Glomerular endothelial cell (primary cell): ENCODE data around the gene FBXL22. TPM values are rescaled to one million over a fixed set of nuclear protein-coding genes. Genes with fewer than 3 reads are reported as not detected.

Source experiments
- DNase-seq: peaks from one replicate; pipeline ENCODE4 v3.0.0-alpha.2; 2011; ENCODE audit warnings: low read depth, low spot score; ENCODE audit errors: extremely low read depth
- total RNA-seq: library from RNA; depleted of rRNA; stranded (reverse); fragments of >200 nt; gene quantifications from 2 replicates; pipeline ENCODE4 v1.2.3, GENCODE V29; 2015

The FBXL22 gene, protein sequence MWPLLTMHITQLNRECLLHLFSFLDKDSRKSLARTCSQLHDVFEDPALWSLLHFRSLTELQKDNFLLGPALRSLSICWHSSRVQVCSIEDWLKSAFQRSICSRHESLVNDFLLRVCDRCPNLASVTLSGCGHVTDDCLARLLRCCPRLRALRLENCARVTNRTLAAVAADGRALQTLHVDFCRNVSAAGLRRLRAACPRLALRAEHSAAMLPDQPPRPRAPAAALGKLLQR
- total RNA-seq, result 0.10 and 0.12 TPM in 2 replicates

DNA sequence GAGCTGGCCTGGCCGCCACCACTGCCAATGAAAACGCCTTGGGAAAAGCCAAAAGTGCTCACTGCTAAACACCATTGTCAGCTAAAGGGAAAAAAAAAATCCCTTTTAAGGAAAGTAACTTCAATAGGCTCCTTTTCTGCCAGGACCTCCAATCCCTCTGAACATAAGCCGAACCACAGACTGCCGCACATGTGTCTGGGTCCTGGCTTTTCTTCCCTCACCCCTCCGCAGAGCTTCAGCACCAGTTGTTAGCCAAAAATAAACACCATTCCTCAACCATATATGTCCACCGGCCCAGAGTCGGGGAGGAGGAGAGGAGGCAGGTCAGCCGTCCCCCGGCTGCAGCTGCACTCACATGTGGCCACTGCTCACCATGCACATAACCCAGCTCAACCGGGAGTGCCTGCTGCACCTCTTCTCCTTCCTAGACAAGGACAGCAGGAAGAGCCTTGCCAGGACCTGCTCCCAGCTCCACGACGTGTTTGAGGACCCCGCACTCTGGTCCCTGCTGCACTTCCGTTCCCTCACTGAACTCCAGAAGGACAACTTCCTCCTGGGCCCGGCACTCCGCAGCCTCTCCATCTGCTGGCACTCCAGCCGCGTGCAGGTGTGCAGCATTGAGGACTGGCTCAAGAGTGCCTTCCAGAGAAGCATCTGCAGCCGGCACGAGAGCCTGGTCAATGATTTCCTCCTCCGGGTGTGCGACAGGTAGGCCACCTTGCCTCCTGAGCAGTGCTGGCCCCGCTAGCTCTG, at the start of gene FBXL22:
Gene FBXL22, plus strand, starts transcription at position 350 of the 753 bp plus-strand sequence. Its CDS starts 6 bp downstream, at position 356.
- DNase-seq, result no peak

- DNase-seq, result no peak
These were observed 45.8 kb upstream of the FBXL22 start for GRCh38 chr15:63551400-63551799.

- peak; percentile 65 for DNase-seq
These were observed 43.8 kb upstream of the FBXL22 start for GRCh38 chr15:63553388-63553791.

DNA sequence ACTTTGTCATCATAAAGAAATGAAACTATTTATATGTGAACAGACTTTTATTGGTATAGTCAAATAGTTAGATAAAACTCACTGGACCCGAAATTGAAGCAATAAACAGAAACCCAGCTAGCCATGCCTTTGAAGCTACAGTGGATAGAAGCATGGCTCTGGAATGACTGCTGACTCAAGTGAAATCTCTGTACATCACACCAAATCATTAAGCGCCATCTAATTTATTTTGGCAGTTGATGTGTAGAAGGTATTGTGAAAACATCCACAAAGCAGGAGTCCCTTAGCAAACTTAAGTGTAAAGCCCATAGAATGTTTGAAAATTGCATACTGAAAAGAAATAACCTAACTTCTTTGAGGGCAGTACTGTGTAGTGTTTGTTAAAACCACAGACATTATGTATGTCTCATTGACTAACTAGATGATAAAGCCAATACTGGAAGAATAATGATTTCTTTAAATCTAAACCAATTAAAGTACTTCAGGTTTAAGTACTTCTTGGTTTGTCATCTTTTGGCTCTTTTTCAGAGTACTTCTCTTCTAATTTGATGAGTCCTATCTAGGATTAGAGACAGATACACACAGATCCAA, 42.8 kb upstream of the FBXL22 start:
- DNase-seq, result no peak

GRCh38 chr15:63555507-63555906, 41.7 kb upstream of the FBXL22 start:
- no peak for DNase-seq

GRCh38 chr15:63556246-63556645, 40.9 kb upstream of the FBXL22 start:
- no peak for DNase-seq

DNA sequence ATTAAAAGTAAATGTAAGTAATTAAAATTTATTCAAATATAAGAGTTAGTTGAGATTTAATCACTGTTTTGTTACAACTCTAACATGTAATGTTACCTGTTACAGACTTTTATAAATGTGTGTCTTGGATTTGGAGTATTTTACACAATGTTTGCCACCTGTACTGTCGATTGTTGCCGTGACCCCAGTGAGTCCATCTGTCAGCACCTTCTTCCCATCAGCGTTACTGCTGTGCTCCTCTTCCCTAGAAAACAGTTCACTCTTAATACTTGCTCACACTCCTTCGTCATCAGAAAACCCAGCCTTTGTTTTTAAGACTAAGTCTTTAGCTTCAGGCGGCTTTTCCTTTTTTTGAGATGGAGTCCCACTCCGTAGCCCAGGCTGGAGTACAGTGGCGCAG, 40.5 kb upstream of the FBXL22 start:
- DNase-seq, result no peak

DNA sequence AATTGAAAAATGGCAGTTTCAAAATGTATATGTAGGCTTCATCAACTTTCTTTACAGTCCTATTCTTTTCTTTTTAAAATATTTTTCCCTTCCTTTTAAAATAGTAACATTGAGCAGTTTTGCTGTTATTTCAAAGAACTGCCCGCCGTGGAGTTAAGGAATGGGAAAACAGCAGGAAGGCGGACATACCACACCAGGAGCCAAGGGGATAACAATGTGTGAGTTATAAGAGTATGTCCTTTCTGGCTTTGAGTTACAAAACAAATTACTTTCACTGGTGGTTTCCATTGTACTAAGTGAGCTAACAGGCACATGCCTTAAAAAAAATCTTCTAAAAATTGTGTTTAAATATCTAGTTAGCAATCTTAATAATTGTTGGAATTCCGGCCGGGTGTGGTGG, 37.4 kb upstream of the FBXL22 start:
- no peak for DNase-seq

DNA sequence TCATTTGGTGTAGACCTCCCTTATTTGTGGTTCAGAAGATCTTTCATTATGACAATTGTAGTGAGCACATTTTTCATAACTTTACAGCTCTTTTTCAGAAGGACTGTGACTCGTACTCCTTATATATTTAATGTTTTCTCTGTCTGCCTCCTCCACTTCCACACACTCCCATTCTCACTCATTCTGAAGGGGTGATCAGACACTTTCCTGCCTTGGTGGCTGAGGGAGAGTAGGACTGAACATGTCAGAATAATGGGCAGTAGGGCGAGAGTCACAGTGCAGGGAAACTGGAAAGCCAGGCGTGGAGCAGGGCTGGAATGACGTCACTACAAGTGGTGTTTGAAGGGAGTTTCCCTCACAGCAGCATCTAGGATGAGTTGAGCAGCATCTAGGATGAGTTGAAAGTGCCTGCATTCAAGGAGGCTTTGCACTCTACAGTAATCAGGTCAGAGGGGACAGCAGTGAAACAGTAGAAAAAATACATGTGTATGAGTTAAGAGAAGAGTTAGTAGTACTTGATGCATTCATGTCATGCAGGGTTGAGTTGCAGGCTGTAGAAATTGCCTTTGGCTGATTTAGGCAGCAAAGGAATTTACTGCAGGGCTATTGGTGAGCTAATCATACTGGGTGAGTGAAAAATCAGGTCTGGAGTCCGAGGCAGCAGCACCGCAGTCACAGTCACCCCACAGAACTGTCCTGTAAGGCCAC, 36.3 kb upstream of the FBXL22 start:
- no peak for DNase-seq

DNA sequence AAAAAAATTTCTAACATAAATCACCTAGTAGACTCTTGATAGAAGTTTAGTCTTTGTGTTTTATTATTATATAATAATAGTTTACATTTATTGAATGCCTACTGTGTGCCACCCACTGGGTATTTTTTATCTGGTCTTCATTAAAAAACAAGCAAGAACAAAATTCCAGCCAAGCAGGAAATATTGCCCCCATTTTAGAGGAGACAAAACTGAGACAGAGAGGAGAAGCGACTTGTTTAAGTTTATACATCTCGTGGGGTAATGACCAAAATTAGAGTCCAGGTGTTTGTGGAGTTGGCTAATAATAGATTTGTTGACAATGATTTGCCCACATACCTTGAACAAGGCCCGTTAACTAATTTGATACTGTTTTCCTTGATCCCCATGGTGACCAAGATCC, 33.1 kb upstream of the FBXL22 start:
- DNase-seq, result no peak

GRCh38 chr15:63565536-63566186, 31.5 kb upstream of the FBXL22 start:
- no peak for DNase-seq

DNA sequence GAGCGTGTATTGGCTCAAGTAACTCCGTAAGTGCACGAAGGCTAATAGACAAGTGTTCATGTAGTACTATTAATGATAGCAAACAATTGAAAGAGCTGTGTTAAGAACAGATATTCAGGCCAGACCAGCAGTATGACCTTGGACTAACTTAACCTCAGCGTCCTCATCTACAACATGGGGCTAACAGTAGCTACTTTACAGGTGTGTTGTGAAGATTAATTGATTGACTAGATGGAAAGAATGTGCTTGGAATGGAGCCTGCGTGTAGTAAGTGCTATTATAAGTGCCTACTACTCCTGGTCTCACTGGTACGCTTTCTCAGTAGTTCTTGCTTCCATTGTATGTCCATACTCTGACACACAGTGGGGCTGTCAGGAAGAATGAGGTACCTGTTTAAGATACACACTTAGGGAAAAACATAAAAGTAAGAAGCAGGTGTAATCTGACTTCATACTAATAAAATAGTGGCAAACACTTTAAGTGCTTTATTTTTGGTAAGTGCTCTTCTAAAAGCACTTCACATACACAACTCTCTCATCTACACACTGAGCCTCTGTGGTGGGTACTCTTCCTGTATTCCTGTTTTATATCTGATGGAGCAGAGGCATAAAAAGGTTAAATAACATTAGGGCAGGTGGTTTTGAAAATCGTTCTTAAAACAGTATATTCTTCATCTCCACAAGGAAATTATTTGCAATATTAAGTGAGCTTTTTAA, 24.3 kb upstream of the FBXL22 start:
- no peak for DNase-seq

DNA sequence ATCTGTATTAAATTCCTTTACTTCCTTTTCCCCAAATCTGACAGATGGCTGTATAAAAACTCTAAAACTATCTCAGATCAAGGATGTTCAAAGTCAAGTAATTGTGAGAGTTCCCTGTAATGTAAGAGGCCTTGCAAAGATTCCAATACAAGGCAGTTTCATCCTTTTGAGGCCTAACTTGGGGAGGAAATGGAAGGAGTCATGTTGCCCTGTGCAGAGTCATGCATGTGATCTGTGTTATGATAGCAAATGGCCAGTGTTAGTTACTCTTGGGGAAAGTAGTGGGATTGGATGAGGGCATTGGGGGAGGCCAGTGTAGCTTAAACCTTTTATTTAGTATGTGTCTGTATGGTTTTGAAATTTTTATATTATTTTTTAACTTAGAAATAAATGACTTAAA, 23.7 kb upstream of the FBXL22 start:
- no peak for DNase-seq

- DNase-seq, result no peak
These were observed 21.9 kb upstream of the FBXL22 start for GRCh38 chr15:63575312-63575711.

GRCh38 chr15:63576441-63576840, 20.7 kb upstream of the FBXL22 start:
- DNase-seq, result no peak

GRCh38 chr15:63582179-63582578, 15.0 kb upstream of the FBXL22 start:
- DNase-seq, result no peak

DNA sequence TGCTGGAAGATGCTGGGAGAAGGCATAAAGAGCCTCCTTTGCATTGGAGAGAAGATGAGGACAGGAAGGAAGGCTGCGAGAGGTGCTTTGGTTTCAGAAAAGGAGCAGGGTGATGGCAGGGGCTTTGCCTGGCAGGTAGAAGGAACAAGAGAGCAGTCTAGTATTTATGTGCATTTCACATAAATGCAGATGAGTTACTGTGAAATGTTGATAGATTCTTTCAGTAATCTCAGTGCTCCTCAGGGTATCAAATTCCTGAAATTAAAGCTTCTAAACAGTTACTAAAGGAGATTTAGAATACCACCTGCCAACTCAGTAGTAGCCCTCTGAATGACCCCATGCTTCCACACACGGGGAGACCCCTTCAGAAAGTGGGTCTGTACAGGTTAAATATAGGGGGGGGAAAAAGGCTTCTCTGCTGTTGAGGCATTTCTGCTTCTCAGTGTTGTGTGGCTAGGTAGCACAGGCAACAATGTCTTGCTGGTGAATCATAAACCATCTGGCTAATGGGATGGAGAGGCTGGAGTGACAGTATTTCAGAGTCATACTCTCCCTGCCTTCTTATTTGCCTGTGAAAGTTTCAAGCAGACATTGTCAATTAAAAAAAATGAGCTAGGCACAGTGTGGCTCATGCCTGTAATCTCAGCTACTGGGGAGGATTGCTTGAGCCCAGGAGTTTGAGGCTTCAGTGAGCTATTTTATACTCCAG, 14.3 kb upstream of the FBXL22 start:
- DNase-seq, result no peak

DNA sequence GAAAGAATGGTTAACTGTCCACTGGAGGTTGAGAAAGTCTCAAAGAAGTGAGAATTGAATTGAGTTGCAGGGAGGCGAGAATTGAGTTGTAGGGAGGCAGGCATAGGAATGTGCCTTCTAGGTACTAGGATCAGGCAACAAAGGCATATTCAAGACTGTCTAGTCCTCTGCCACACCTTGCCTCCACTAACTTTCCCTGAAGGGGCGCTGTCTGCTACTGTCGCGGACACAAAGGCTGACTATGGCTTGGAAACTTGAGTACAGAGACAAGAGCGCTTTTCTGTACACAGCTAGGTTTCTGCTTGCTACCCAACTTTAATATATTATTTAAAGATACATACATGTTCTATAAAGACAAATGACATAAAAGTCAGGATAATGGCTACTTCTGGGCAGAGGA, 10.4 kb upstream of the FBXL22 start:
- no peak for DNase-seq

- no peak for DNase-seq
These were observed 9.7 kb upstream of the FBXL22 start for GRCh38 chr15:63587527-63587926.

- DNase-seq, result no peak
These were observed 8.4 kb upstream of the FBXL22 start for GRCh38 chr15:63588826-63589225.
